ENCODE results near the gene OR5D18.
"Not testable (repeated sequence)": the region's sequence is repeated elsewhere in the genome, so short reads cannot be mapped to it uniquely, and the experiment has no call there.

DNA sequence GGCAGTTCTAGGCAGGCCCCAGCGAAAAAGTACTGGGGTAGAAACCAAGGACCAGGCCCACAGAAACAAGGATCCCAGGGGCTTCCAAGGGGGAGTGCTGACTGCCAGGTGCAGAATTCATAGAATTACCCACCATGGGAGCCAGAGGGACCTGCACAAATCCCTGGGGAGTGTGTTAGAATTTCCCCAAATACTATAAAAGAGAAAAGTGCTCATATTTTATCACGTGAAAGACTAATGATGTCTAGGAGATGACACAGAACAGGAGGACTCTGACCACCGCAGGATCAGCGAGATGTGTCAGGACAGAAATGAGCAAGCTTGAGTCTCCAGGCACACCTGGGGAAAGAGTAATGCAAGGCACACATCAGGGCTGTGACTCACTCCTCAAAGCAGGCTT is 47.9 kb downstream of the OR5D18 start:
- TF ChIP-seq, protein P1, sequence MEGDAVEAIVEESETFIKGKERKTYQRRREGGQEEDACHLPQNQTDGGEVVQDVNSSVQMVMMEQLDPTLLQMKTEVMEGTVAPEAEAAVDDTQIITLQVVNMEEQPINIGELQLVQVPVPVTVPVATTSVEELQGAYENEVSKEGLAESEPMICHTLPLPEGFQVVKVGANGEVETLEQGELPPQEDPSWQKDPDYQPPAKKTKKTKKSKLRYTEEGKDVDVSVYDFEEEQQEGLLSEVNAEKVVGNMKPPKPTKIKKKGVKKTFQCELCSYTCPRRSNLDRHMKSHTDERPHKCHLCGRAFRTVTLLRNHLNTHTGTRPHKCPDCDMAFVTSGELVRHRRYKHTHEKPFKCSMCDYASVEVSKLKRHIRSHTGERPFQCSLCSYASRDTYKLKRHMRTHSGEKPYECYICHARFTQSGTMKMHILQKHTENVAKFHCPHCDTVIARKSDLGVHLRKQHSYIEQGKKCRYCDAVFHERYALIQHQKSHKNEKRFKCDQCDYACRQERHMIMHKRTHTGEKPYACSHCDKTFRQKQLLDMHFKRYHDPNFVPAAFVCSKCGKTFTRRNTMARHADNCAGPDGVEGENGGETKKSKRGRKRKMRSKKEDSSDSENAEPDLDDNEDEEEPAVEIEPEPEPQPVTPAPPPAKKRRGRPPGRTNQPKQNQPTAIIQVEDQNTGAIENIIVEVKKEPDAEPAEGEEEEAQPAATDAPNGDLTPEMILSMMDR (IDR thresholded peaks at IDR 0.05): not testable (repeated sequence)
- not testable (repeated sequence) for TF ChIP-seq FOXM1 (IDR thresholded peaks at IDR 0.05; ENCODE audit: low read depth); POLR2AphosphoS5 (IDR thresholded peaks at IDR 0.05; ENCODE audit: low read depth, low read length); SMC3 (IDR thresholded peaks at IDR 0.05; ENCODE audit: low read depth, low read length); FOXJ3 (CRISPR knock-in tag; IDR thresholded peaks at IDR 0.05)
